ENCODE measurements around the gene GPR146. TPM values are rescaled to one million over a fixed set of nuclear protein-coding genes. Genes with fewer than 3 reads are reported as not detected.
A peak's percentile ranks its signal among the peaks of the same experiment; 100 is the strongest.

GPR146 gene
- total and polyA plus RNA-seq, 2 donors from 2014 or later = 7.6 to 10.3 TPM

GRCh38 chr7:1079546-1079945, 35.2 kb downstream of the GPR146 start:
- H3K4me3 ChIP-seq (ENCODE audit: low read length in 3 of 3) = no peak overlapping the region
- H3K9me3 ChIP-seq (ENCODE audit: control insufficient read depth in 2 of 3, insufficient read depth in 1 of 3, low read length in 3 of 3) = no peaks in the 10 kb centered on the region
- DNase-seq (no peak), FAIRE-seq (no peak)
- H3K36me3 ChIP-seq (ENCODE audit: control insufficient read depth in 2 of 3, insufficient read depth in 3 of 3, low read length in 3 of 3) = no peaks in the 10 kb centered on the region
- H3K4me1 ChIP-seq (ENCODE audit: control insufficient read depth in 2 of 3, insufficient read depth in 2 of 3, low read depth in 1 of 3, low read length in 3 of 3) = peaks cover 0 to 12% (median 0%) of the 10 kb centered on the region in 3 donors
- H3K27ac ChIP-seq (ENCODE audit: low read depth in 2 of 2, low read length in 2 of 2) = no peak overlapping the region
- intact Hi-C loops (cut with DNase I) = no loop called here
- H3K9ac ChIP-seq (ENCODE audit: low read length in 3 of 3) = no peak overlapping the region
- no peaks in the 10 kb centered on the region for H3K27me3 ChIP-seq (ENCODE audit: control insufficient read depth, insufficient read depth, low read length)
- TF ChIP-seq, protein P1, sequence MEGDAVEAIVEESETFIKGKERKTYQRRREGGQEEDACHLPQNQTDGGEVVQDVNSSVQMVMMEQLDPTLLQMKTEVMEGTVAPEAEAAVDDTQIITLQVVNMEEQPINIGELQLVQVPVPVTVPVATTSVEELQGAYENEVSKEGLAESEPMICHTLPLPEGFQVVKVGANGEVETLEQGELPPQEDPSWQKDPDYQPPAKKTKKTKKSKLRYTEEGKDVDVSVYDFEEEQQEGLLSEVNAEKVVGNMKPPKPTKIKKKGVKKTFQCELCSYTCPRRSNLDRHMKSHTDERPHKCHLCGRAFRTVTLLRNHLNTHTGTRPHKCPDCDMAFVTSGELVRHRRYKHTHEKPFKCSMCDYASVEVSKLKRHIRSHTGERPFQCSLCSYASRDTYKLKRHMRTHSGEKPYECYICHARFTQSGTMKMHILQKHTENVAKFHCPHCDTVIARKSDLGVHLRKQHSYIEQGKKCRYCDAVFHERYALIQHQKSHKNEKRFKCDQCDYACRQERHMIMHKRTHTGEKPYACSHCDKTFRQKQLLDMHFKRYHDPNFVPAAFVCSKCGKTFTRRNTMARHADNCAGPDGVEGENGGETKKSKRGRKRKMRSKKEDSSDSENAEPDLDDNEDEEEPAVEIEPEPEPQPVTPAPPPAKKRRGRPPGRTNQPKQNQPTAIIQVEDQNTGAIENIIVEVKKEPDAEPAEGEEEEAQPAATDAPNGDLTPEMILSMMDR (IDR thresholded peaks at IDR 0.05; ENCODE audit: borderline replicate concordance, extremely low read depth, insufficient read depth) = no peak

DNA sequence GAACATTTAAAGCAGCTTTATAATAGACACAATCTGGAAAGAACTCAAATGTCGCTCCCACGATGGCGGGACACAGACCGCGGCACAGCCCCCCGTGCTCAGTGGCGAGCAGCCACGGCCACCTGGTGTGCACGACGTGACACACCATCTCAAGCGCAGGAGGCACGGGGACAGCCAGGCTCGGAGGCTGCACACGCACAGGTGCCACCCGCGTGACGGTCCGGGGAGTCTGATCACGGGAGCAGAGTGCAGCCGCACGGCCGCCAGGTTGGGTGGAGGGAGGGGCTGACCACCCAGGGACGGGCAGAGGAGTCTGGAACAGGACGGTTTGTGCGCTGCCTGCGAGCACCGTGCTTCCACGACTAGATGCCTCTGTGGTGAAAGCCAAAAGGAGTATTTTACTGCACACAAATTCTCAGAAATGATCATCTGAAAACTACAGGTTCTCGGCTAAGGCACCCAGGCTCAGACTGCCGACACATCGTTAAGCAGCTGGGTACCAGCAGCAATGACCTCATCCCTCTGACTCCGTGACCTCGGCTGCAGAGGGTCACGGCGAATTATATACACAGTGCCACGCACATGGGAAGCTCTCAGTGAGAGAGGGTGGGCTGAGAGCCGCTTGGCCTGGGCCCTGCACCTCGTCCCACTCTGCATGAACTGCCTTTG, 36.0 kb downstream of the GPR146 start:
- H3K4me1 ChIP-seq (ENCODE audit: control insufficient read depth in 2 of 3, insufficient read depth in 2 of 3, low read depth in 1 of 3, low read length in 3 of 3) = peaks cover 0 to 12% (median 0%) of the 10 kb centered on the region in 3 donors
- no peak for FAIRE-seq

GRCh38 chr7:1080921-1081255, 36.5 kb downstream of the GPR146 start:
- Histone ChIP-seq H3K27ac (ENCODE audit: low read depth in 2 of 2, low read length in 2 of 2) (no peak overlapping the region), H3K27me3 (ENCODE audit: control insufficient read depth, insufficient read depth, low read length) (no peaks in the 10 kb centered on the region), H3K4me1 (ENCODE audit: control insufficient read depth in 2 of 3, insufficient read depth in 2 of 3, low read depth in 1 of 3, low read length in 3 of 3) (peaks cover 0 to 12% (median 0%) of the 10 kb centered on the region in 3 donors), H3K4me3 (ENCODE audit: low read length in 3 of 3) (no peak overlapping the region), H3K9ac (ENCODE audit: low read length in 3 of 3) (no peak overlapping the region), H3K36me3 (ENCODE audit: control insufficient read depth in 2 of 3, insufficient read depth in 3 of 3, low read length in 3 of 3) (no peaks in the 10 kb centered on the region), H3K9me3 (ENCODE audit: control insufficient read depth in 2 of 3, insufficient read depth in 1 of 3, low read length in 3 of 3) (no peaks in the 10 kb centered on the region)
- peak in 1 of 5 donors; percentile 73 for DNase-seq
- TF ChIP-seq, protein P1 (IDR thresholded peaks at IDR 0.05; ENCODE audit: borderline replicate concordance, extremely low read depth, insufficient read depth) = no peak
- FAIRE-seq = no peak
- intact Hi-C loops (cut with DNase I) = no loop called here

More for the DNA sequence above, 36.0 kb downstream of the GPR146 start:
- Histone ChIP-seq H3K9ac (ENCODE audit: low read length in 3 of 3) (no peak overlapping the region), H3K27me3 (ENCODE audit: control insufficient read depth, insufficient read depth, low read length) (no peaks in the 10 kb centered on the region), H3K4me3 (ENCODE audit: low read length in 3 of 3) (no peak overlapping the region), H3K27ac (ENCODE audit: low read depth in 2 of 2, low read length in 2 of 2) (peak overlapping the region in 1 of 2 donors; percentile 32), H3K9me3 (ENCODE audit: control insufficient read depth in 2 of 3, insufficient read depth in 1 of 3, low read length in 3 of 3) (no peaks in the 10 kb centered on the region), H3K36me3 (ENCODE audit: control insufficient read depth in 2 of 3, insufficient read depth in 3 of 3, low read length in 3 of 3) (no peaks in the 10 kb centered on the region)
- intact Hi-C loops (cut with DNase I) = no loop called here
- no peak for DNase-seq
- TF ChIP-seq, protein P1 (IDR thresholded peaks at IDR 0.05; ENCODE audit: borderline replicate concordance, extremely low read depth, insufficient read depth) = no peak

Data from kidney (tissue), 14 donors.